ENCODE data around the gene NAA40.
A peak's percentile ranks its signal among the peaks of the same experiment; 100 is the strongest.
"Not testable (repeated sequence)": the region's sequence is repeated elsewhere in the genome, so short reads cannot be mapped to it uniquely, and the experiment has no call there.

Gene NAA40

GRCh38 chr11:63958008-63958407, 19.2 kb downstream of the NAA40 start:
- in situ Hi-C loops (cut with HindIII; ENCODE audit: low pct_ligation_motif_present, low sequenced_read_pairs) = no loop called here
- peaks cover 25% of the 10 kb centered on the region for H3K36me3 ChIP-seq (replicated peaks)
- TF ChIP-seq CTCF (IDR thresholded peaks at IDR 0.05; ENCODE audit: low read depth, low read length, missing control alignments) = no peak

GRCh38 chr11:63961608-63962412, 23.0 kb downstream of the NAA40 start:
- Histone ChIP-seq H3K4me3 (ENCODE audit: low read depth, low read length) (no peak overlapping the region), H3K27me3 (replicated peaks) (no peaks in the 10 kb centered on the region), H3K36me3 (replicated peaks) (no peaks in the 10 kb centered on the region), H3K27ac (no peak overlapping the region)
- no peak for TF ChIP-seq CTCF (IDR thresholded peaks at IDR 0.05; ENCODE audit: low read depth, low read length, missing control alignments)
- peak; percentile 35 for DNase-seq
- in situ Hi-C loops (cut with HindIII; ENCODE audit: low pct_ligation_motif_present, low sequenced_read_pairs) = no loop called here

More at GRCh38 chr11:63958008-63958407, 19.2 kb downstream of the NAA40 start:
- no peaks in the 10 kb centered on the region for H3K27me3 ChIP-seq (replicated peaks)
- H3K27ac ChIP-seq = no peak overlapping the region
- no peak overlapping the region for H3K4me3 ChIP-seq (ENCODE audit: low read depth, low read length)
- DNase-seq = no peak

GRCh38 chr11:63963895-63964294, 25.1 kb downstream of the NAA40 start:
- H3K4me3 ChIP-seq (ENCODE audit: low read depth, low read length); DNase-seq; H3K36me3 ChIP-seq (replicated peaks); H3K27ac ChIP-seq; in situ Hi-C loops (cut with HindIII; ENCODE audit: low pct_ligation_motif_present, low sequenced_read_pairs); H3K27me3 ChIP-seq (replicated peaks): not testable (repeated sequence)

- no peak for DNase-seq
- no peaks in the 10 kb centered on the region for H3K36me3 ChIP-seq (replicated peaks)
- H3K27ac ChIP-seq = no peak overlapping the region
- in situ Hi-C loops (cut with HindIII; ENCODE audit: low pct_ligation_motif_present, low sequenced_read_pairs) = no loop called here
- H3K4me3 ChIP-seq (ENCODE audit: low read depth, low read length) = no peak overlapping the region
- TF ChIP-seq CTCF (IDR thresholded peaks at IDR 0.05; ENCODE audit: low read depth, low read length, missing control alignments) = no peak
- no peaks in the 10 kb centered on the region for H3K27me3 ChIP-seq (replicated peaks)
Observed at GRCh38 chr11:63966444-63966843, 27.6 kb downstream of the NAA40 start.

GRCh38 chr11:63969461-63969860, 30.7 kb downstream of the NAA40 start:
- DNase-seq = no peak
- in situ Hi-C loops (cut with HindIII; ENCODE audit: low pct_ligation_motif_present, low sequenced_read_pairs) = no loop called here
- Histone ChIP-seq H3K36me3 (replicated peaks) (no peaks in the 10 kb centered on the region), H3K4me3 (ENCODE audit: low read depth, low read length) (no peak overlapping the region), H3K27me3 (replicated peaks) (no peaks in the 10 kb centered on the region), H3K27ac (no peak overlapping the region)
- no peak for TF ChIP-seq CTCF (IDR thresholded peaks at IDR 0.05; ENCODE audit: low read depth, low read length, missing control alignments)

GRCh38 chr11:63970902-63971301, 32.1 kb downstream of the NAA40 start:
- H3K27me3 ChIP-seq (replicated peaks) = no peaks in the 10 kb centered on the region
- no peak overlapping the region for H3K27ac ChIP-seq
- no peak for DNase-seq
- TF ChIP-seq CTCF (IDR thresholded peaks at IDR 0.05; ENCODE audit: low read depth, low read length, missing control alignments) = no peak
- no peaks in the 10 kb centered on the region for H3K36me3 ChIP-seq (replicated peaks)
- no peak overlapping the region for H3K4me3 ChIP-seq (ENCODE audit: low read depth, low read length)
- in situ Hi-C loops (cut with HindIII; ENCODE audit: low pct_ligation_motif_present, low sequenced_read_pairs) = no loop called here

- not testable (repeated sequence) for DNase-seq
Observed at GRCh38 chr11:63973912-63974258, 35.1 kb downstream of the NAA40 start.

More at GRCh38 chr11:63973912-63974258, 35.1 kb downstream of the NAA40 start:
- H3K4me3 ChIP-seq (ENCODE audit: low read depth, low read length) = peak overlapping the region; percentile 29
- H3K27ac ChIP-seq; in situ Hi-C loops (cut with HindIII; ENCODE audit: low pct_ligation_motif_present, low sequenced_read_pairs); H3K27me3 ChIP-seq (replicated peaks); H3K36me3 ChIP-seq (replicated peaks): not testable (repeated sequence)
